MM.1S (cell line): ENCODE measurements around the gene SPPL2C.

Experiments
- DNase-seq: peaks from one replicate; pipeline ENCODE4 v3.0.0-alpha.2; 2015
- H2AFZ ChIP-seq: fragments of 300-600 bp; sonication (generic); 2 replicates; pipeline ENCODE4 v1.6.0; 2016; ENCODE audit warnings: antibody characterized with exemption, low read length
- H3F3A ChIP-seq: fragments of 300-600 bp; sonication (generic); 2 replicates; pipeline ENCODE4 v1.6.1; 2016; ENCODE audit warnings: mild to moderate bottlenecking, antibody characterized with exemption, low read length, moderate library complexity, mixed read lengths; ENCODE audit not compliant: insufficient read depth
- H3K27ac ChIP-seq: fragments of 300-600 bp; sonication (generic); 2 replicates; pipeline ENCODE4 v1.5.1; 2016; ENCODE audit warnings: mild to moderate bottlenecking, low read length
- H3K27me3 ChIP-seq: fragments of 300-600 bp; sonication (generic); replicated peaks from 2 replicates; pipeline ENCODE4 v1.6.0; 2016; ENCODE audit warnings: low read length; ENCODE audit not compliant: insufficient read depth
- H3K36me3 ChIP-seq: fragments of 300-600 bp; sonication (generic); replicated peaks from 2 replicates; pipeline ENCODE4 v1.6.1; 2016; ENCODE audit warnings: mild to moderate bottlenecking, low read length, mixed read lengths; ENCODE audit not compliant: insufficient read depth
- H3K4me1 ChIP-seq: fragments of 300-600 bp; sonication (generic); 2 replicates; pipeline ENCODE4 v1.6.1; 2016; ENCODE audit warnings: low read length, mixed read lengths
- H3K4me2 ChIP-seq: fragments of 300-600 bp; sonication (generic); 2 replicates; pipeline ENCODE4 v1.6.0; 2016; ENCODE audit warnings: low read depth, low read length
- H3K4me3 ChIP-seq: fragments of 300-600 bp; sonication (generic); 2 replicates; pipeline ENCODE4 v1.5.1; 2016; ENCODE audit warnings: low read length, mixed read lengths
- H3K79me2 ChIP-seq: fragments of 300-600 bp; sonication (generic); 2 replicates; pipeline ENCODE4 v1.6.1; 2016; ENCODE audit warnings: mixed run types, low read length, mixed read lengths
- H3K9ac ChIP-seq: fragments of 300-600 bp; sonication (generic); 2 replicates; pipeline ENCODE4 v1.6.1; 2016; ENCODE audit warnings: low read length, mixed read lengths
- H3K9me2 ChIP-seq: fragments of 300-600 bp; sonication (generic); replicated peaks from 2 replicates; pipeline ENCODE4 v1.6.1; 2016; ENCODE audit warnings: mild to moderate bottlenecking, low read length, mixed read lengths; ENCODE audit not compliant: insufficient read depth
- H3K9me3 ChIP-seq: fragments of 300-600 bp; sonication (generic); replicated peaks from 2 replicates; pipeline ENCODE4 v1.6.1; 2016; ENCODE audit warnings: mild to moderate bottlenecking, low read length, mixed read lengths; ENCODE audit not compliant: insufficient read depth
- H4K20me1 ChIP-seq: fragments of 300-600 bp; sonication (generic); 2 replicates; pipeline ENCODE4 v1.6.1; 2016; ENCODE audit warnings: mild to moderate bottlenecking, low read length, moderate library complexity, mixed read lengths; ENCODE audit not compliant: insufficient read depth
- CTCF ChIP-seq: fragments of 300-600 bp; sonication (generic); IDR thresholded peaks from 2 replicates; pipeline ENCODE4 v1.5.1; 2016; ENCODE audit warnings: antibody characterized with exemption, low read length, mixed read lengths
- EZH2 ChIP-seq: fragments of 300-600 bp; sonication (generic); optimal IDR thresholded peaks from 2 replicates; pipeline ENCODE3; 2017; ENCODE audit warnings: low read depth, mild to moderate bottlenecking, antibody characterized with exemption, low read length, mixed read lengths
- EZH2phosphoT487 ChIP-seq: fragments of 300-600 bp; sonication (generic); IDR thresholded peaks from 2 replicates; pipeline ENCODE4 v1.6.1; 2018; ENCODE audit warnings: antibody characterized with exemption, low read length

Gene SPPL2C

GRCh38 chr17:45886852-45887251, 42.2 kb downstream of the SPPL2C start:
- DNase-seq: no peak
- Histone ChIP-seq H3K79me2 (no peaks in the 10 kb centered on the region), H3K9me3 (no peaks in the 10 kb centered on the region), H3K4me3 (no peak overlapping the region), H3K9me2 (no peaks in the 10 kb centered on the region), H3K27me3 (no peaks in the 10 kb centered on the region; the same call in 1 of the 2 replicates), H3K27ac (no peak overlapping the region), H3K36me3 (no peaks in the 10 kb centered on the region), H3K4me1 (no peaks in the 10 kb centered on the region), H3K4me2 (no peak overlapping the region), H4K20me1 (no peaks in the 10 kb centered on the region), H3K9ac (no peak overlapping the region), H2AFZ (no peak overlapping the region), H3F3A (no peaks in the 10 kb centered on the region)
- no peak for TF ChIP-seq CTCF
- TF ChIP-seq EZH2: no peak
- no peak for TF ChIP-seq EZH2phosphoT487

- Histone ChIP-seq H3F3A (no peaks in the 10 kb centered on the region), H3K79me2 (no peaks in the 10 kb centered on the region), H2AFZ (no peak overlapping the region), H3K9me3 (no peaks in the 10 kb centered on the region), H3K9me2 (no peaks in the 10 kb centered on the region), H3K27ac (no peak overlapping the region), H4K20me1 (no peaks in the 10 kb centered on the region), H3K9ac (no peak overlapping the region), H3K4me2 (no peak overlapping the region), H3K4me3 (no peak overlapping the region), H3K4me1 (no peaks in the 10 kb centered on the region), H3K36me3 (no peaks in the 10 kb centered on the region), H3K27me3 (no peaks in the 10 kb centered on the region; the same call in 1 of the 2 replicates)
- DNase-seq: no peak
- no peak for TF ChIP-seq CTCF
- no peak for TF ChIP-seq EZH2phosphoT487
- no peak for TF ChIP-seq EZH2
These were observed 43.7 kb downstream of the SPPL2C start for GRCh38 chr17:45888392-45888791.

GRCh38 chr17:45889579-45889978, 44.9 kb downstream of the SPPL2C start:
- no peak overlapping the region for H3K4me2 ChIP-seq

More at GRCh38 chr17:45889579-45889978, 44.9 kb downstream of the SPPL2C start:
- no peak overlapping the region for H3K9ac ChIP-seq
- H3K27me3 ChIP-seq: no peaks in the 10 kb centered on the region; the same call in 1 of the 2 replicates
- H3K27ac ChIP-seq: no peak overlapping the region
- H3K9me3 ChIP-seq: no peaks in the 10 kb centered on the region
- H3K9me2 ChIP-seq: no peaks in the 10 kb centered on the region
- no peaks in the 10 kb centered on the region for H3K36me3 ChIP-seq
- TF ChIP-seq CTCF (no peak), EZH2phosphoT487 (no peak), EZH2 (no peak)
- H3K4me1 ChIP-seq: no peaks in the 10 kb centered on the region
- H3K79me2 ChIP-seq: no peaks in the 10 kb centered on the region
- no peak overlapping the region for H3K4me3 ChIP-seq
- H3F3A ChIP-seq: no peaks in the 10 kb centered on the region
- H2AFZ ChIP-seq: no peak overlapping the region
- DNase-seq: no peak
- H4K20me1 ChIP-seq: no peaks in the 10 kb centered on the region
